Inflammatory macrophage (primary cell): ENCODE data around the gene GAS2L2.
A peak's percentile ranks its signal among the peaks of the same experiment; 100 is the strongest.

Experiments used
- DNase-seq, 2 donors: peaks; one replicate each; pipeline ENCODE4 v3.0.0-alpha.2; 2020 to 2022

The GAS2L2 gene

GRCh38 chr17:35745246-35745645 lies 7.8 kb downstream of the GAS2L2 start:
- DNase-seq: no peak

- no peak for DNase-seq
Measured at GRCh38 chr17:35744830-35745229, 8.2 kb downstream of the GAS2L2 start.

GRCh38 chr17:35743626-35744328 lies 9.3 kb downstream of the GAS2L2 start:
- peak; percentile 36 to 67 for DNase-seq

GRCh38 chr17:35742896-35743477 lies 10.1 kb downstream of the GAS2L2 start:
- DNase-seq: no peak

- DNase-seq: no peak
Measured at GRCh38 chr17:35742496-35742895, 10.5 kb downstream of the GAS2L2 start.

GRCh38 chr17:35740997-35741931 lies 11.8 kb downstream of the GAS2L2 start:
- no peak for DNase-seq

DNA sequence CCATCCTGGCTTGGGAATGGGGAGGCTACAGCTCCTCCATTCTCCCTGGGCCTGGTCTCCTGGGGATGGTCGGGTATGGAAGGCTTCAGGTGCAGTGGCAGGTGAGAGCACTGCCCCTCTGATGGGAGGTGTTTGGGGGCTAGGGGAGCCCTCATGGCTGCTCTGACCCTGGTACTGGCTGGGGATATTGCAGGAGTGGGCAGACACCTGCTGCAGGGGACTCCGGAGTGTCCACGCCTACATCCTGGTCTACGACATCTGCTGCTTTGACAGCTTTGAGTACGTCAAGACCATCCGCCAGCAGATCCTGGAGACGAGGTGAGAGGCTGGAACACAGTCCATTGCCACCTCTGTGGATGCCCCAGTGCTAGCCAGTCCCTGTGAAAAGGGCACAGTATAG lies 12.8 kb downstream of the GAS2L2 start:
- DNase-seq: no peak

DNA sequence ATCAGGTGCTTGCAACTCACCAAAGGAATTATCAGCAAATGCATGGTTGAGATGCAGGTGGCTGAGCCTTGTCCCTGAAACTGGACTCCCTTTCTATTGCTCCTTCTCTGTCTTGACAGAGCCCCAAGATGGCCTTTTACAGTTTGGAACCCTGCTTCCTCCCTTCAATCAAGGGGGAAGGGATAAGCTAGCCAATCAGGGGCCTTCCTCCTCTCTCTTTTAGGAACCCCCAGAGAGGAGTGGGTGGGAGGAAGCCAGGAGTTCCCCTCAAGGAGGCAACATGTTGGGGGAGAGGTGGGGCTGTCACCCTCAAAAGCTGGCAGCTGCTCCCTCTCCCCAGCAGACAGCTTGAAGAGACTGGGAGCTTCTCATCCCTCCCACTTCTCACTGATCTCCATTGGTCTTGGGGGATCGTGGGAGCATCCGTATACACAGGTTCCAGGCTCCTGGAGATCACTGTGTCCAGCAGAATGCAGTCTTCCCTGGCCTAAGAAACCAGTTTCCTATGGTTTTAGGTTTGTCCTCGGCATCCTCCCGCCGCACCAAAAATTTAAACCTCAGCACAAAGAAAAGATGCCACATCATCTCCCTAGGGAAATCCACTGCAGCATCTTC lies 14.4 kb downstream of the GAS2L2 start:
- DNase-seq: no peak

DNA sequence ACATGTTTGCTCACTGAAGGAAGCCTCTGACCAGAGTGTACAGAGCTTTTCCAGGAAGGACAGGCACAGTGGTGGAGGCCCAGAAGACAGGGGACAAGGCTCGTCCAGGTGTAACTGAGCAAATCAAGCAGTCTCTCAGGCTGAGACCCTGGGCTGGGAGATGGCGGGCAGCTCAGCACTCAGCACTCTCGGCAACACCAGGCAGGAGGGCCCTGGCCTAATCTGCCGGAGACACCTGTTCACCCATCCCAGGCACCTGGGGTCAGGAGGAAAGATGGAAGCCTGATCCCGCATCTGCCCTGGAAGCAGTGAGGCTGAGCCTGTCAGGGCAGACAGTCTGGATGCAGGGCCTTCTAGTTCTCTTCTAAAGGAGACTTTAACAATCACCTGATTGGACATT lies 16.8 kb downstream of the GAS2L2 start:
- DNase-seq: no peak

GRCh38 chr17:35735036-35735805 lies 17.8 kb downstream of the GAS2L2 start:
- no peak for DNase-seq

GRCh38 chr17:35734396-35734795 lies 18.6 kb downstream of the GAS2L2 start:
- no peak for DNase-seq

DNA sequence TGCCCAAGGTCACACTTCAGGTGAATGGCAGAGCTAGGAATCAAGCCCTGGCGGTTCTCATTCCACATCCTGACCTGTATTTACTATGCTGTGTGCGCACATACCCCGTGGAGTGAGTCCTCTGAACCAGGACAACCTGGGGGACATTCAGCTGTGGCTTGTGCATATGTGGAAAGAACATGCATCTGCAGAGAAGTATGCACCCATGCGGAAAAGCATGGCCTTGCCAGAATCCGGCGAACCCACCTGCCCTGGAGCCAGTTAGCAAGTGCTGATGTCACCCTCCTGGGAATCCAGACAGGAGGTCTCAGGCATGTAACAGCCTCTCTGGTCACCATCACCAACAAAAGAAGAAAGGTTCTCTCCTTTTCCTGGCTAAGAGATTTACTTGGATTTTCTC lies 19.7 kb downstream of the GAS2L2 start:
- no peak for DNase-seq

GRCh38 chr17:35732806-35733136 lies 20.3 kb downstream of the GAS2L2 start:
- no peak for DNase-seq

- DNase-seq: no peak
Measured at GRCh38 chr17:35731917-35732805, 20.9 kb downstream of the GAS2L2 start.

- no peak for DNase-seq
Measured at GRCh38 chr17:35731239-35731916, 21.7 kb downstream of the GAS2L2 start, which contains the start of gene RASL10B. RASL10B (plus strand) TSS chr17:35731639; CDS start chr17:35735185, 3,546 bp downstream.

DNA sequence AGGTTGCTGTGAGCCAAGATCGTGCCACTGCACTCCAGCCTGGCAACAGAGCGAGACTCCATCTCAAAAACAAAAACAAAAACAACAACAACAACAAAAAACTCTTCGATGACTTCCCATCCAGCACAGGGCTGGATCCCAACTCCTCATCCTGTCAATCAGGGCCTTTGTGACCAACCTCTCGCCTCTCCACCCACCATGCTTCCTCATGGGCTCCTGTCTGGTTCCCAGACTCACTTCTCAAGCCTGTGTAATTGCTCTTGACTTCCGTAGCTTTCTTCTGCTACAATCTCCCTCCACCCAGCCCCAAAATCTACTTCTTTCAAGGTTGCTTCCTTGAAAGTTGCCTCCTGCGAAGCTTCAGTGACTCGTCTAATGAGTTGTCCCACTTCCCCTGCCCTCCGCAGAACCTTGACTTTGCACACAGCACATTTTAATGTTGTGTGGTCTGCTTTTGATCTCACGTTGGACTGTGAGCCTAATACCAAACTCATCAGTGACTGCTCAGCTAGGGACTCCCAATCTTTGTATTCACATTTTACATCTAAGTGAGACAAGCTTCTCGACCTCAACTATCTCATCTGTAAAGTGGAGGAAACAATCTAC lies 22.5 kb downstream of the GAS2L2 start:
- no peak for DNase-seq

- no peak for DNase-seq
Measured at GRCh38 chr17:35729405-35729833, 23.6 kb downstream of the GAS2L2 start.

GRCh38 chr17:35728551-35728950 lies 24.5 kb downstream of the GAS2L2 start:
- DNase-seq: no peak

DNA sequence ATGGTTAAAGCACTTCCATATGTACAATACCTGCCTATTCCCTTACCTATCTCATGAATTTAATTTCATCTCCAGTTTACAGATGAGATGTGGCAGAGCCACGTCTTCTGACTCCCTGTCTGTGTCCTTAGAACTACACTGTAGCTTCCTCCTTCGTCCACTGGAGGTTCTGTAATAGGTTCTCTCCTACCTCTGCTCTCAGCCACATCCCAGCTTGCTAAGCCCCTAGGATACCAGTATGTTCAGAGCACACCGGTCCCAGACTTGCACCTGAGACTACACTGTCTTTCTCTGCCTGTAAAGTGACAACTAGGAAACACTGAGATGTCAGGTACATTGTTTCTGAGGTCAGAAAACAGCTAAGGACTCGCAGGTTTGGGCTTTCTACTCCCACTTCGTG lies 25.4 kb downstream of the GAS2L2 start:
- no peak for DNase-seq

DNA sequence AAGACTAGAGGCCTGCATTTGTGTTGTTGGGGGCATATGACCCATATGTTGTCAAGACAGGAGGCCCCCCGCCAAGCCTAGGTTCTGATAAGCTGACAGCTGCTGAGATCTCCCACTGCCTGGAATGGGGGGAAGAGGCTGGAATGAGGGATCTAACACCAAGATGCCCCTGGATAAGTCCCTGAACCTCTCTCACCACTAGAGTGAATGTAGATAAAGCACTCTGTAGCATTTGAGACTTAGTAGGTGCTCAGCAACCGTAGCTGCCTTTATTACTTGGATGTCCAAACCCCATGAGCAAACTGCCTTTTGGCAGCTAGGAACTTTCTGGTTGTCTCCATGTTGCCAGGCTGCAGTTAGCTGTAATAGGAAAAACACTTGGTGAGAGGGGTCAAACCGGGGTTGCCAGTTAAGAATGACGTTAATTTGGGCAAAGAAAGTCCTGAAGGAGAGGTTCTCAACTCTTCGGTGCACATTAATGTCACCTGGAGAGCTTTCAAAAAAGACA lies 26.0 kb downstream of the GAS2L2 start:
- DNase-seq: no peak
